ENCODE measurements around the gene ADAM23.
"Not testable (repeated sequence)": the region's sequence is repeated elsewhere in the genome, so short reads cannot be mapped to it uniquely, and the experiment has no call there.

GRCh38 chr2:206402956-206403569, 40.3 kb upstream of the ADAM23 start:
- TF ChIP-seq NR2C2 (CRISPR knock-in tag; IDR thresholded peaks at IDR 0.05); CTCF (IDR thresholded peaks at IDR 0.05); TCF7 (CRISPR knock-in tag; IDR thresholded peaks at IDR 0.05; ENCODE audit: low read depth); GABPB1 (CRISPR knock-in tag; IDR thresholded peaks at IDR 0.05); MAX (CRISPR knock-in tag; IDR thresholded peaks at IDR 0.05); IRF2 (CRISPR knock-in tag; IDR thresholded peaks at IDR 0.05; ENCODE audit: borderline replicate concordance, low read depth); ZNF425 (CRISPR knock-in tag; conservative IDR thresholded peaks at IDR 0.05); ZNF396 (CRISPR knock-in tag; IDR thresholded peaks at IDR 0.05; ENCODE audit: borderline replicate concordance); CBFB (CRISPR knock-in tag; IDR thresholded peaks at IDR 0.05; ENCODE audit: low read depth); ZNF512 (CRISPR knock-in tag; IDR thresholded peaks at IDR 0.05; ENCODE audit: borderline replicate concordance); PRDM15 (CRISPR knock-in tag; IDR thresholded peaks at IDR 0.05): not testable (repeated sequence)

Data from WTC11 (cell line).